HUES6 (cell line): ENCODE results near the gene MYO9B.

Experiments used
- H3K27ac ChIP-seq: 2 replicates; pipeline ENCODE4 v1.7.0; 2013; ENCODE audit warnings: low read depth, mild to moderate bottlenecking, low read length, inconsistent platforms
- H3K27me3 ChIP-seq: 2 replicates; pipeline ENCODE4 v1.6.1; 2013; ENCODE audit warnings: low read length; ENCODE audit not compliant: control insufficient read depth, insufficient read depth
- H3K36me3 ChIP-seq: 2 replicates; pipeline ENCODE4 v1.6.1; 2013; ENCODE audit warnings: low read length; ENCODE audit not compliant: control insufficient read depth, insufficient read depth
- H3K4me1 ChIP-seq: 2 replicates; pipeline ENCODE4 v1.6.1; 2013; ENCODE audit warnings: low read length; ENCODE audit not compliant: control insufficient read depth, insufficient read depth
- H3K4me3 ChIP-seq: 2 replicates; pipeline ENCODE4 v1.5.1; 2013; ENCODE audit warnings: low read depth, low read length
- H3K9ac ChIP-seq: one replicate; pipeline ENCODE4 v1.6.1; 2013; ENCODE audit warnings: mild to moderate bottlenecking, low read length
- H3K9me3 ChIP-seq: 2 replicates; pipeline ENCODE4 v1.6.1; 2013; ENCODE audit warnings: low read depth, low read length; ENCODE audit not compliant: control insufficient read depth, insufficient read depth

The MYO9B gene

DNA sequence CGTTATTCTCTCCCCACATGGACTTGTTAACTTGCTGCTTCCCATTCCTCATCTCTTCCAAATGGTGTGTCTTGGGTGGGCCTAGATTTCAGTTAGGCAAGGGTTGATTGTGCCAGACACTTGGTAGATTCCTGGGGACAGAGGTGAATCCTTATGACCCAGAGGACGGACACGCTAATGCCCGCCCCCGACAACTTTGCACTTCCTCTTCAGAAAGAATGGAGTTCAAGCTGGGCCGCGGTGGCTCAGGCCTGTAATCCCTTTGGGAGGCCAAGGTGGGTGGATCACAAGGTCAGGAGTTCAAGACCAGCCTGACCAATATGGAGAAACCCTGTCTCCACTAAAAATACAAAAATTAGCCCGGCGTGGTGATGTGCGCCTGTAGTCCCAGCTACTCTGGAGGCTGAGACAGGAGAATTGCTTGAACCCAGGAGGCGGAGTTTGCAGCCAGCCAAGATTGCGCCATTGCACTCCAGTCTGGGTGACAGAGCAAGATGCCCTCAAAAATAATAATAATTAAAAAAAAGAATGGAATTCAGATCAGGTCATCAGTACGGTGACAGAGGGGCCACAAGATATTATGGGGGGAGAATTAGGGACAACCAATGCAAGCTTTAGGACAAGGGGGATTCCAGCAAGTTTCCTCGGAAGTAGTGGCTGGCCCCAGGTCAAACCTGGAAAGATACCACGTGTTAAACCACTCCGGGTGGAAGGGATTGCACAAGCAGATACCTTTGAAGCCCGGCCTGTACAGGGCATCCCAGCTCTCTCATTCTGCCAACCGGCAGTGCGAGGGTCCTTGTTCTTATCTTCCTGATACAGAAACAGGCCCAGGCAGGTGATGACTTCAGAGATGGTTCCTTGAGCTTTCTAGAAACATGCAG, 2.7 kb downstream of the MYO9B start:
- Histone ChIP-seq H3K27me3 (no peaks in the 10 kb centered on the region), H3K9ac (no peak overlapping the region), H3K9me3 (no peaks in the 10 kb centered on the region), H3K4me3 (no peak overlapping the region), H3K4me1 (peaks cover 44% of the 10 kb centered on the region), H3K27ac (no peak overlapping the region), H3K36me3 (peaks cover 2% of the 10 kb centered on the region)

DNA sequence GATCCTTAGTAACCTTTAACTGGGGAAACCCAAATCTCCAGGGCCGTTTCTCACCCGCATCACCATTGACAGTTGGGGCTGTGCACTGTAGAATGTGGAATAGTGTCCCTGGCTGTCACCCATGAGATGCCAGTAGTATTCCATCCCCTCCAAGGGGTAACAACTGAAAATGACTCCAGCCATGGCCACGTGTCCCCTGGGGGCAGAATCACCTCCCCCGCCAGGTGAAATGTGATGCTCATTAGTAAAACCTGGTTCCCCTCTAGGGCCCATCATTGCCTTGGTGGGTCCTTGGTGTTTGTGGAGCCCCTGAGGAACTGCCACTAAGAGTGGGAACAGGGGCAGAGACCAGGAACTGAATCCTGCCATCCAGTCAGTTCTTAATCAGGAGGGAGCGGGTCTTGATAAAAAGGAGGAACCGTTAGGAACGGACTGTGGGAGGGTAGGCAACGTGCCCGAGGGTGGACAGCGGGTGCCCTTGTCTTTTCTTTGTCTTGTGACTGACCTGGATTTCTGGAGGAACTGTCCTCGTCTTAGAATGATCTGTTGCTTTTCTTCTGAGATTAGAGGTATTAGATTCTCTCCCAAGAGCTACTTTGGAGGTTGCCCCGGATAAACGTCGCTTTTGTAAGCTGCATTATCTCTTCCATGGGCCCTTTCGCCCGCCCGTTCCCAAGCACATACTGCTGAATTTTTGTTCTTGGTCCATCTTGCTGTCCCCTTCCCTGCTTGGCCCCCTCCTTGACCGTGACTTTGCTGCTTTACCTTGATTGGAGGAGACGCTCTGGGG, 3.5 kb downstream of the MYO9B start:
- Histone ChIP-seq H3K4me1 (peaks cover 42% of the 10 kb centered on the region), H3K36me3 (no peaks in the 10 kb centered on the region; the same call in 1 of the 2 replicates), H3K9me3 (no peaks in the 10 kb centered on the region), H3K27ac (peak overlapping the region; percentile 17; the same call in 1 of the 2 replicates), H3K4me3 (peak overlapping the region; percentile 3; the same call in 1 of the 2 replicates), H3K9ac (no peak overlapping the region), H3K27me3 (no peaks in the 10 kb centered on the region)

DNA sequence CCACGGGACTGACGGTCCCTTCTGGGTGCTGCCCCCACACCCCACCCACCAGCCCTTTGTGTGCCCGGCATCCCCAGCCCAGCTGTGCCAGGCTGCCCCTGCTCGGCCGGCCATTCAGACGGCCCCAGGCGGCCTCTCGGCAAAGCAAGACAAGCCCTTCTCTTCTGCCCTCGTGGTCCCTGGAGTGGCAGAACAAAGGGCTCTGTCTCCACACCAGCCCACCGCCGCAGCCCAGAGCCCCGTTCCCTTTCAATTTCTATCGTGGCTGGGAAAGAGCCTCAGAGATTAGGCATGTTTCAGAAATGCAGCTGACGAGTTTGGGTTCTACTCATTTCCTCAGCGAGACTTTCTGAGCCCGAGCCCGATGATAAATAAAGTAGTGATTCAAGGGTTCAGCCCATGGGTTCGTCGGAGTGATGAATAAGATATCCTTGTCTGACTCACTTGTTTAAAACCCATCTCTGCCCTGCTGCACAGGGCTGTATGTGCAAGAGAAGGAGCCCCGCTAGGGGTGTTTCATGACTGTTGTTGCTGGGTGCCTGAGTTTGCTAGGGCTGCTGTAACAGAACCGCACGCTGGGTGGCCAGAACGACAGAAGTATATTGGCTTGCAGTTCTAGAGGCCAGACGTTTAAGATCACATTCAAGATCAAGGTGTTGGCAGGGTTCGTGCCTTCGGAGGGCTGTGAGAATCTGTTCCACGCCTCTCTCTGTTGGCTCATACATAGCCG, 4.3 kb downstream of the MYO9B start:
- Histone ChIP-seq H3K9me3 (no peaks in the 10 kb centered on the region), H3K4me1 (peaks cover 34% of the 10 kb centered on the region), H3K36me3 (no peaks in the 10 kb centered on the region; the same call in 1 of the 2 replicates), H3K27me3 (no peaks in the 10 kb centered on the region), H3K27ac (peak overlapping the region; percentile 17; the same call in 1 of the 2 replicates), H3K9ac (no peak overlapping the region), H3K4me3 (peak overlapping the region; percentile 3; the same call in 1 of the 2 replicates)

DNA sequence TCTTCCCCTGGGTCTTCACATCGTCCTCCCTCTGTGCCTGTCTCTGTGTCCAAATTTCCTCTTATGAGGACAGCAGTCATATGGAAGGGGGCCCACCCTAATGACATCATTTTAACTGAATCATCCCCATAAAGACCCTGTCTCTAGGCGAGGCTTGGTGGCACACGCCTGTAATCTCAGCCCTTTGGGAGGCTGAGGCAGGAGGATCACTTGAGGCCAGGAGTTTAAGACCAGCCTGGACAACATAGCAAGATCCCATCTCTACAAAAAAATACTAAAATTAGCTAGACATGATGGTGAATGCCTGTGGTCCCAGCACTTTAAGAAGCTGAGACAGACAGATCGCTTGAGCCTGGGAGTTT, 4.8 kb downstream of the MYO9B start:
- Histone ChIP-seq H3K4me1 (peaks cover 34% of the 10 kb centered on the region), H3K9ac (no peak overlapping the region), H3K27ac (no peak overlapping the region)

DNA sequence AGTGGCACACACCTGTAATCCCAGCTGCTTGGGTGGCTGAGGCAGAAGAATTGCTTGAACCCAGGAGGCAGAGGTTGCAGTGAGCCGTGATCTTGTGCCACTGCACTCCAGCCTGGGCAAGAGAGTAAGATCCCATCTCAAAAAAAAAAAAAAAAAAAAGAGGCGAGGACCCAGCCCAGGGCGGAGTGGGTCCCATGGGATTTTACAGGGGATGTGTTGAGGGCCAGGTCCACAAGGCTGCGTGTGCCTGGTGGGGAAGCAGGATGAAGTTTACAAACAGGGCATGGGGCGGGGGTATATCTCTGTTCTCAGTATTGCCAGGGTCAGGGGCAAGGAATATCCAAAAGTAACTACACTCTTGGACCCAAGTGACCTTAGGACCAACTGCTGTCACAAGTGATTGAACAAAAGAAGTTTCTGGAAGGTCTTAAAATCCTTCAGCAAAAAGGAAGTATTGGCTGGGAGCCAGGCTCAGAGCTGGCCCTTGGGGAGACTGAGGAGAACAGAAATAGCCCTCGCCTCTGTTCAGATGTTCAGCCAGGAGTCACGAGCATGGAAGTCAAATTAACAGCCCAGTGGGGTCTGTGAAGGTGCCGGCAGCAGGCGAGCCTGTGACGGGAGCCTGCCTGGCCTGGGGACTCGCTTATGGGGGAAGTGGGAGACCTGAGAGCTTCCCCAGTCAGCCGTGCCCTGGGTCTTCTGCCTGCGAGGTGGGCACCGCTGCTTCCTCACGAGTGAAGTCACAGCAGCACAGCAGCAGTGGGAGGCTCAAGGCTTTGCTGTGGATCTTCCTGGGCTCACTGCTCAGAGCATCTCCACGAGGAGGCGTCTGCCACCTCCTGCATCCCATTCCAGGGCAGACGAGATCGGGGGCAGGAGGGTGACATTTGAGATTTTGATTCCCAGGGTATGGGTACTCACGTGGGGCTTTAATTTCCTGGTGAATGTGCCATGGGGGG, 6.4 kb downstream of the MYO9B start:
- Histone ChIP-seq H3K4me1 (peaks cover 29% of the 10 kb centered on the region), H3K27ac (no peak overlapping the region), H3K9me3 (no peaks in the 10 kb centered on the region), H3K36me3 (peaks cover 5% of the 10 kb centered on the region; the same call in 1 of the 2 replicates), H3K4me3 (no peak overlapping the region), H3K27me3 (no peaks in the 10 kb centered on the region), H3K9ac (no peak overlapping the region)

More for the DNA sequence above, 4.8 kb downstream of the MYO9B start:
- no peaks in the 10 kb centered on the region for H3K27me3 ChIP-seq
- H3K4me3 ChIP-seq, result no peak overlapping the region
- H3K36me3 ChIP-seq, result no peaks in the 10 kb centered on the region; the same call in 1 of the 2 replicates
- no peaks in the 10 kb centered on the region for H3K9me3 ChIP-seq

DNA sequence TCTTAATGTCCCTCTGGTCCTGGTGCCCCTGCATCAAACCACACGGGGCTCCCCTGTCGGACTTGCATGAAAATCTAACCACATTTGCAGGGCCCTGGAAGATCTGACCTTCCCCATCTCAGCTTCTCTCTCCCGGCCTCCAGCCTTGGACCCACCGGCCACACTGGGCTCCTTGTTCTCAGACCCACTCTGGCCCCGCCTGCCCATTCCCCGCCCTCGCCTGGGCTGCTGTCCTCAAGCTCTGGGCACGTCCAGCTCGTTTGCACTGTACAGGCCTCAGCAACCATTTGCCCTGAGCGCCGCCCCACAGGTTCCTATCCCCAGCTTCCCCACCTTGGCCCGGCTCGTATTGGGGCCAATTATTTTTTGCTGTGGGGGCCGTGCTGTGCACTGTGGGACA, 10.5 kb downstream of the MYO9B start:
- peaks cover 9% of the 10 kb centered on the region for H3K4me1 ChIP-seq
- peaks cover 5% of the 10 kb centered on the region; the same call in 1 of the 2 replicates for H3K36me3 ChIP-seq
- no peaks in the 10 kb centered on the region for H3K27me3 ChIP-seq
- no peak overlapping the region for H3K27ac ChIP-seq
- peaks cover 6% of the 10 kb centered on the region; the same call in 1 of the 2 replicates for H3K9me3 ChIP-seq
- H3K9ac ChIP-seq, result no peak overlapping the region
- H3K4me3 ChIP-seq, result no peak overlapping the region

DNA sequence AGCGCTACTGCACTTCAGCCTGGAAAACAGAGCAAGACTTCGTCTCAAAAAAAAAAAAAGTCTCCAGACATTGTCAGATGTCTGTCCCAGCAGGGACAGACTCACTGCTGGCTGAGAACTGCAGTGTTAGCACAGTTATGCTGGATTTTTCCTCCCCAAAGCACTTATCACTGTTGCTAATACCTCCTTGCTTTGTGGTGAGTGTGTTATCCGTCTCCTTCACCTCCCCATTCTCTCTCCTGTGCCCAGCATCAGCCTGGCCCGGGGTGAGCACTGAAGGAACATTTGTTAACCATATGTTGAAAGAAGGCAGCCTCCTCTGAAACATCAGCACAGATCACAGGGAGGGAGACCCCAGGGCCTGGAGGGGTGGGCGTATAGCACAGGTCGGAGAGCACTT, 11.3 kb downstream of the MYO9B start:
- H3K4me3 ChIP-seq, result no peak overlapping the region

DNA sequence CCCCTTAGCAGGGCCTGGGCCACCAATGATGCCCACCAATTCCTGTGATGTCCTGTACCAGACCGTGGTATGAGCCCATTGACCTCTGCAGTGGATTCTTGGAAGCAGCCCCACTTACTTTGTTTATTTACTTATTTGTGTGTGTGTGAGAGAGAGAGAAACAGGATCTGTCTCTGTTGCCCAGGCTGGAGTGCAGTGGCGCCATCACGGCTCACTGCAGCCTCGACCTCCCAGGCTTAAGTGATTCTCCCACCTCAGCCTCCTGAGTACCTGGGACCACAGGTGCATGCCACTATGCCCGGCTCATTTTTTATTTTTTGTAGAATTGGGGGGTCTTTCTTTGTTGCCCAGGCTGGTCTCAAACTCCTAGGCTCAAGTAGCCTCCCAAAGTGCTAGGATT, 13.0 kb downstream of the MYO9B start:
- Histone ChIP-seq H3K4me1 (peaks cover 16% of the 10 kb centered on the region), H3K4me3 (no peak overlapping the region), H3K27me3 (no peaks in the 10 kb centered on the region), H3K9ac (no peak overlapping the region), H3K27ac (no peak overlapping the region), H3K36me3 (peaks cover 5% of the 10 kb centered on the region; the same call in 1 of the 2 replicates), H3K9me3 (peaks cover 6% of the 10 kb centered on the region; the same call in 1 of the 2 replicates)

More for the DNA sequence above, 11.3 kb downstream of the MYO9B start:
- no peak overlapping the region for H3K9ac ChIP-seq
- H3K27me3 ChIP-seq, result no peaks in the 10 kb centered on the region
- H3K9me3 ChIP-seq, result peaks cover 6% of the 10 kb centered on the region; the same call in 1 of the 2 replicates
- H3K27ac ChIP-seq, result no peak overlapping the region
- peaks cover 14% of the 10 kb centered on the region for H3K4me1 ChIP-seq
- H3K36me3 ChIP-seq, result peaks cover 5% of the 10 kb centered on the region; the same call in 1 of the 2 replicates

DNA sequence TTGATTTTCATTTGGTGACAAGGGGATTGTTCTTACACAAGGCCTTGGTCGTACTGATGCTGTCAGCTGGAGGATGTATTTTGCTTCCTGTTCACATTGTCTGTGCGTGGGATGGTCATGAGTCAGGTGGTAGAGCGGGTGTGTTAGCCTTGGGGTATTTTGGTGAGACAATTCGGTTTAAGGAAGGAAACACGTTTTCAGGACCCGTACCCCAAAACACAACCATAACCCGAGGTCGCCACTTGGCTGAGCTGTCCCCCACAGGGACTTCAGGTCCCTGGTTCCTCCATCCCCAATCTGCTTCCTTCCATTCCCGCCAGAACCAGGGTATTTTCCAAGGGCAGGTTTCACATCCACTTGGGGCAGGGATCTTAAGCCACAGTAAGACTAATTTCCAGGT, 15.0 kb downstream of the MYO9B start:
- H3K4me3 ChIP-seq, result no peak overlapping the region
- no peak overlapping the region for H3K27ac ChIP-seq
- H3K9ac ChIP-seq, result no peak overlapping the region

More for the DNA sequence above, 15.0 kb downstream of the MYO9B start:
- peaks cover 5% of the 10 kb centered on the region; the same call in 1 of the 2 replicates for H3K36me3 ChIP-seq
- H3K4me1 ChIP-seq, result peaks cover 16% of the 10 kb centered on the region
- H3K9me3 ChIP-seq, result peaks cover 6% of the 10 kb centered on the region; the same call in 1 of the 2 replicates
- no peaks in the 10 kb centered on the region for H3K27me3 ChIP-seq
